22Rv1 (cell line): ENCODE measurements around the gene SLC25A21.
"Not testable (repeated sequence)": the region's sequence is repeated elsewhere in the genome, so short reads cannot be mapped to it uniquely, and the experiment has no call there.

Source experiments
- ZFX ChIP-seq: fragments of 450-650 bp; IDR thresholded peaks from 2 replicates; pipeline ENCODE4 v1.6.1; 2017; ENCODE audit warnings: antibody characterized with exemption, borderline replicate concordance
- TF ChIP-seq, protein P1 (sequence below): fragments of 450-650 bp; IDR thresholded peaks from 2 replicates; pipeline ENCODE4 v1.5.1; 2017; ENCODE audit warnings: mild to moderate bottlenecking

DNA sequence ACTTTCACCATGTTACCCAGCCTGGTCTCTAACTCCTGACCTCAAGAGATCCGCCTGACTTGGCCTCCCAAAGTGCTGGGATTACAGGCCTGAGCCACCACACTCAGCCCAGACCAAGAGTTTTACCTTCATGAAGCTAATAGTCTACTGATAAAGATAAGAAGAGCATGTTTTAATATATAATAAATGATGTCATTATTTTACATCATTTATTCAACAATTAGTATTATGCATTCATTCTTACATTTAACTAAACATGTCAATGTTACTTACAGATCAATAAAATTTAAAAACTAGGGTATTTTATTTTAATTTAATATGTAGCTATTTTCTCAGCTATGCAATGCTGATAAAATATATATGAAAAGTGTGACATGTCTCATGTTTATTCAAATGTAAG lies 26.0 kb downstream of the SLC25A21 start:
- TF ChIP-seq, protein P1, sequence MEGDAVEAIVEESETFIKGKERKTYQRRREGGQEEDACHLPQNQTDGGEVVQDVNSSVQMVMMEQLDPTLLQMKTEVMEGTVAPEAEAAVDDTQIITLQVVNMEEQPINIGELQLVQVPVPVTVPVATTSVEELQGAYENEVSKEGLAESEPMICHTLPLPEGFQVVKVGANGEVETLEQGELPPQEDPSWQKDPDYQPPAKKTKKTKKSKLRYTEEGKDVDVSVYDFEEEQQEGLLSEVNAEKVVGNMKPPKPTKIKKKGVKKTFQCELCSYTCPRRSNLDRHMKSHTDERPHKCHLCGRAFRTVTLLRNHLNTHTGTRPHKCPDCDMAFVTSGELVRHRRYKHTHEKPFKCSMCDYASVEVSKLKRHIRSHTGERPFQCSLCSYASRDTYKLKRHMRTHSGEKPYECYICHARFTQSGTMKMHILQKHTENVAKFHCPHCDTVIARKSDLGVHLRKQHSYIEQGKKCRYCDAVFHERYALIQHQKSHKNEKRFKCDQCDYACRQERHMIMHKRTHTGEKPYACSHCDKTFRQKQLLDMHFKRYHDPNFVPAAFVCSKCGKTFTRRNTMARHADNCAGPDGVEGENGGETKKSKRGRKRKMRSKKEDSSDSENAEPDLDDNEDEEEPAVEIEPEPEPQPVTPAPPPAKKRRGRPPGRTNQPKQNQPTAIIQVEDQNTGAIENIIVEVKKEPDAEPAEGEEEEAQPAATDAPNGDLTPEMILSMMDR = not testable (repeated sequence)
- not testable (repeated sequence) for TF ChIP-seq ZFX
